IMR-90 (cell line): ENCODE results near the gene CPAMD8. TPM values are rescaled to one million over a fixed set of nuclear protein-coding genes. Genes with fewer than 3 reads are reported as not detected.

Source experiments
- ATAC-seq: fragments of 200-7000 bp; cut with Tn5 transposase; 2 replicates; pipeline ENCODE4 v1.9.1; 2020; ENCODE audit warnings: low read depth, mild to moderate bottlenecking, moderate library complexity
- BruUV-seq: library from RNA; stranded (reverse); fragments of 400-500 nt; replicated peaks from 2 replicates; lab custom pipeline; 2021; lab: Mats Ljungman, UMichigan
- CTCF ChIA-PET: fragments of 300-600 bp; formaldehyde crosslinking; extraction: SDS; loops from one replicate; lab custom pipeline; 2021; ENCODE audit warnings: antibody characterized with exemption; lab: Yijun Ruan, JAX
- POLR2A ChIA-PET: fragments of 300-600 bp; sonication (Branson Sonifier 250); formaldehyde crosslinking; loops from one replicate; lab custom pipeline; 2022; ENCODE audit warnings: antibody characterized with exemption; ENCODE audit not compliant: unreplicated experiment; lab: Charles Lee
- DNase-seq: peaks from one replicate; pipeline ENCODE4 v3.0.0; 2013
- H2AFZ ChIP-seq: replicated peaks from 2 replicates; pipeline ENCODE3; 2013; ENCODE audit warnings: low read length, mild to moderate bottlenecking; ENCODE audit not compliant: poor library complexity
- H2AK5ac ChIP-seq: 2 replicates; pipeline ENCODE4 v1.6.1; 2013; ENCODE audit warnings: low read depth, low read length, inconsistent platforms
- H2AK9ac ChIP-seq: replicated peaks from 2 replicates; pipeline ENCODE3; 2013; ENCODE audit warnings: mild to moderate bottlenecking, low read depth, low read length, moderate library complexity; ENCODE audit not compliant: poor library complexity
- H2BK120ac ChIP-seq: 2 replicates; pipeline ENCODE4 v1.6.1; 2013; ENCODE audit warnings: low read depth, low read length, inconsistent platforms
- H2BK15ac ChIP-seq: 3 replicates; pipeline ENCODE4 v1.6.1; 2013; ENCODE audit warnings: low read depth, low read length, inconsistent platforms
- H2BK20ac ChIP-seq: 2 replicates; pipeline ENCODE4 v1.6.1; 2013; ENCODE audit warnings: low read depth, mild to moderate bottlenecking, inconsistent platforms, low read length, moderate library complexity
- H2BK5ac ChIP-seq: 2 replicates; pipeline ENCODE4 v1.6.1; 2013; ENCODE audit warnings: mild to moderate bottlenecking, low read depth, low read length, inconsistent platforms; ENCODE audit not compliant: poor library complexity, severe bottlenecking
- H3K14ac ChIP-seq: replicated peaks from 2 replicates; pipeline ENCODE4 v1.6.1; 2013; ENCODE audit warnings: low read depth, low read length, inconsistent platforms
- H3K18ac ChIP-seq: 2 replicates; pipeline ENCODE4 v1.6.1; 2013; ENCODE audit warnings: low read depth, low read length, control low read depth
- H3K23ac ChIP-seq: 2 replicates; pipeline ENCODE4 v1.6.1; 2013; ENCODE audit warnings: low read depth, low read length, inconsistent platforms
- H3K27ac ChIP-seq: 2 replicates; pipeline ENCODE4 v1.5.1; 2013; ENCODE audit warnings: mild to moderate bottlenecking, control low read depth, low read length; ENCODE audit not compliant: insufficient read depth
- H3K27me3 ChIP-seq: 2 replicates; pipeline ENCODE4 v1.6.1; 2013; ENCODE audit warnings: low read length; ENCODE audit not compliant: control insufficient read depth, insufficient read depth
- H3K36me3 ChIP-seq: 2 replicates; pipeline ENCODE4 v1.6.1; 2013; ENCODE audit warnings: low read length, mixed read lengths; ENCODE audit not compliant: control insufficient read depth, insufficient read depth
- H3K4ac ChIP-seq: 2 replicates; pipeline ENCODE4 v1.6.1; 2013; ENCODE audit warnings: low read depth, low read length, inconsistent platforms
- H3K4me1 ChIP-seq: 2 replicates; pipeline ENCODE4 v1.6.1; 2013; ENCODE audit warnings: low read length, mixed read lengths; ENCODE audit not compliant: control insufficient read depth, insufficient read depth
- H3K4me2 ChIP-seq: 2 replicates; pipeline ENCODE4 v1.6.1; 2013; ENCODE audit warnings: low read depth, mild to moderate bottlenecking, control low read depth, low read length, moderate library complexity
- H3K4me3 ChIP-seq: 2 replicates; pipeline ENCODE4 v1.5.1; 2013; ENCODE audit warnings: low read depth, mild to moderate bottlenecking, control low read depth, low read length, moderate library complexity; ENCODE audit not compliant: insufficient read depth
- H3K56ac ChIP-seq: 2 replicates; pipeline ENCODE4 v1.6.1; 2013; ENCODE audit warnings: low read length, inconsistent platforms; ENCODE audit not compliant: insufficient read depth; ENCODE audit errors: extremely low read depth
- H3K79me1 ChIP-seq, 2 experiments: 2 replicates each; pipeline ENCODE4 v1.6.1; 2013; ENCODE audit warnings: low read length in 2 of 2, inconsistent platforms in 1 of 2, low read depth in 1 of 2
- H3K9ac ChIP-seq: 2 replicates; pipeline ENCODE4 v1.6.1; 2013; ENCODE audit warnings: low read depth, low read length, control low read depth
- H3K9me1 ChIP-seq: 2 replicates; pipeline ENCODE4 v1.6.1; 2013; ENCODE audit warnings: low read length, inconsistent platforms; ENCODE audit not compliant: insufficient read depth
- H3K9me3 ChIP-seq: 2 replicates; pipeline ENCODE4 v1.6.1; 2013; ENCODE audit warnings: low read length; ENCODE audit not compliant: control insufficient read depth, insufficient read depth
- H4K20me1 ChIP-seq: 2 replicates; pipeline ENCODE4 v1.6.1; 2013; ENCODE audit warnings: low read length, inconsistent platforms; ENCODE audit not compliant: insufficient read depth
- H4K5ac ChIP-seq: 2 replicates; pipeline ENCODE4 v1.6.1; 2013; ENCODE audit warnings: mild to moderate bottlenecking, low read depth, low read length, control low read depth
- H4K8ac ChIP-seq, 2 experiments: 2 replicates each; pipeline ENCODE4 v1.6.1; 2013; ENCODE audit warnings: low read depth in 2 of 2, low read length in 2 of 2, control low read depth in 1 of 2, inconsistent platforms in 1 of 2
- H4K91ac ChIP-seq: 2 replicates; pipeline ENCODE4 v1.6.1; 2013; ENCODE audit warnings: low read depth, low read length, inconsistent platforms; ENCODE audit not compliant: insufficient read depth
- CEBPB ChIP-seq: IDR thresholded peaks from 2 replicates; pipeline ENCODE4 v1.6.1; 2012; ENCODE audit warnings: low read depth, low read length, improper control_type of control experiment
- ELK1 ChIP-seq: fragments of 150-350 bp; IDR thresholded peaks from 2 replicates; pipeline ENCODE4 v1.6.1; 2016; ENCODE audit warnings: low read depth, mild to moderate bottlenecking, low read length, moderate library complexity, borderline replicate concordance
- FOS ChIP-seq: fragments of 150-350 bp; IDR thresholded peaks from 2 replicates; pipeline ENCODE4 v1.6.1; 2016; ENCODE audit warnings: low read depth, low read length
- RAD21 ChIP-seq: IDR thresholded peaks from 2 replicates; pipeline ENCODE4 v1.6.1; 2012; ENCODE audit warnings: low read length, improper control_type of control experiment
- RCOR1 ChIP-seq: IDR thresholded peaks from 2 replicates; pipeline ENCODE4 v1.6.1; 2012; ENCODE audit warnings: mild to moderate bottlenecking, low read length, improper control_type of control experiment; ENCODE audit not compliant: insufficient replicate concordance
- RFX5 ChIP-seq: IDR thresholded peaks from 2 replicates; pipeline ENCODE4 v1.8.0; 2012; ENCODE audit warnings: low read depth, mild to moderate bottlenecking, low read length, moderate library complexity
- SMC3 ChIP-seq: fragments of 150-350 bp; IDR thresholded peaks from 2 replicates; pipeline ENCODE4 v1.6.1; 2016; ENCODE audit warnings: low read depth, mild to moderate bottlenecking, antibody characterized with exemption, low read length, moderate library complexity
- WGBS, 2 experiments: methylation state at CpG; one replicate each; pipeline versions ENCODE4 v1.1.5 to v1.1.7; 2013; ENCODE audit warnings: missing lambda C conversion rate in 2 of 2; ENCODE audit not compliant: insufficient read length in 1 of 2; ENCODE audit errors: extremely low coverage in 2 of 2; 5-methylcytosine and 5-hydroxymethylcytosine counted together
- dilution Hi-C: fragments of 300-500 bp; cut with HindIII; formaldehyde crosslinking; loops from one replicate; pipeline ENCODE4 v1.14.3; 2018; ENCODE audit warnings: low sequenced_read_pairs; ENCODE audit not compliant: unreplicated experiment
- in situ Hi-C: fragments of 300-500 bp; cut with MboI; formaldehyde crosslinking; loops from 3 replicates; pipeline ENCODE4 v1.14.3; 2019; ENCODE audit warnings: low sequenced_read_pairs, inconsistent platforms, mixed read lengths
- intact Hi-C: fragments of 100-400 bp; cut with micrococcal nuclease; formaldehyde crosslinking; loops from 2 replicates; pipeline ENCODE4 v1.10.0; 2022
- polyA plus RNA-seq, 3 experiments: library from polyadenylated mRNA; depleted of rRNA; stranded (reverse); fragments of >200 nt; gene quantifications; 2 replicates each; pipeline ENCODE4 v1.2.3, GENCODE V29; 2012; ENCODE audit warnings: low replicate concordance in 1 of 3
- total RNA-seq: library from RNA; depleted of rRNA; stranded (reverse); fragments of >200 nt; gene quantifications from 2 replicates; pipeline ENCODE4 v1.2.3, GENCODE V29; 2012

Gene CPAMD8
- total and polyA plus RNA-seq, 2 of the 4 experiments (the other 2 are of a cell fraction), result 0.36 to 0.79 TPM

- H2BK20ac ChIP-seq, result no peak overlapping the region
- H3K23ac ChIP-seq, result no peak overlapping the region
- H4K91ac ChIP-seq, result no peak overlapping the region
- H3K14ac ChIP-seq, result no peak overlapping the region
- dilution Hi-C loops (no loop called here), in situ Hi-C loops (no loop called here), intact Hi-C loops (no loop called here)
- no peak overlapping the region for H2AK5ac ChIP-seq
- no peak overlapping the region for H2AK9ac ChIP-seq
- H3K56ac ChIP-seq, result no peak overlapping the region
- no peak overlapping the region for H2AFZ ChIP-seq
- no peak overlapping the region for H3K9ac ChIP-seq
- H2BK15ac ChIP-seq, result no peak overlapping the region
- no TSS peak for BruUV-seq
- H3K4me1 ChIP-seq, result no peaks in the 10 kb centered on the region
- H3K79me1 ChIP-seq, result no peaks in the 10 kb centered on the region
- ChIA-PET POLR2A (no interaction called here), CTCF (no interaction called here)
- no peak overlapping the region for H3K4me3 ChIP-seq
- no peak for TF ChIP-seq ELK1
- no peak for TF ChIP-seq CEBPB
- no peak for TF ChIP-seq RFX5
- no peak for TF ChIP-seq RCOR1
- no peak for TF ChIP-seq FOS
- no peak for TF ChIP-seq SMC3
- no peak for TF ChIP-seq RAD21
- no peaks in the 10 kb centered on the region for H3K36me3 ChIP-seq
- H4K20me1 ChIP-seq, result no peaks in the 10 kb centered on the region
- ATAC-seq, result no peak
- H3K27me3 ChIP-seq, result peaks cover 3% of the 10 kb centered on the region
- H2BK120ac ChIP-seq, result no peak overlapping the region
- no peak overlapping the region for H2BK5ac ChIP-seq
- no peak overlapping the region for H4K5ac ChIP-seq
- WGBS, 2 experiments, result 85% methylated on average over 4 of the region's 8 CpGs; no CpG with 5 or more reads in 1 of the 2 experiments
- H3K9me3 ChIP-seq, result no peaks in the 10 kb centered on the region
- no peak overlapping the region for H3K18ac ChIP-seq
- H3K9me1 ChIP-seq, result no peaks in the 10 kb centered on the region
- no peak overlapping the region for H3K4ac ChIP-seq
- H3K4me2 ChIP-seq, result no peak overlapping the region
- no peak for DNase-seq
- no peak overlapping the region for H3K27ac ChIP-seq
- H4K8ac ChIP-seq, result no peak overlapping the region
These were observed 77.0 kb downstream of the CPAMD8 start for GRCh38 chr19:16949496-16950023.
